NCI-H526 (cell line): ENCODE measurements around the gene SETBP1.
A peak's percentile ranks its signal among the peaks of the same experiment; 100 is the strongest.

Source experiments
- DNase-seq, 2 experiments: peaks; one replicate each; lab custom pipeline; 2025; lab: John Stamatoyannopoulos, UW

The SETBP1 gene

GRCh38 chr18:44973282-44973681 is 292.6 kb downstream of the SETBP1 start:
- DNase-seq = no peak

DNA sequence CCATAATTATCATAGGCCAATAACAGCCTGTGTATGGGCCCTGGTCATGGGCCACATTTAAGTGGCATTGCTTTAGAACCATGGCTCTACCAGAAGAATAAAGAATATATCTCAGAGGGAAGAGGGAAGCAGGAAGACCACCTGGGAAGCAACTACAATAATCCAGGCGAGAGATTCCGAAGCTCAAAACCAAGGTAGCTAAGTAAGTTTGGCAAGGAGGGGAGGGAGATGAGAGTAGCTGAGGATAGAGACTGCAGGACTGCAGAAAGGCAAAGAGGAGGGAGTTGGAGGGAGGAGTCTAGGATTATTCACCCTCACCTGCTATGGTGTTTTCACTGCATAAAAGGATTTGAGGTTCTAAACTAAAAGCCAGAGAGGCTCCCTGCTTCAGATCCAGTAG is 293.5 kb downstream of the SETBP1 start:
- DNase-seq = peak; percentile 29 to 52

GRCh38 chr18:44977856-44978255 is 297.2 kb downstream of the SETBP1 start:
- no peak for DNase-seq

DNA sequence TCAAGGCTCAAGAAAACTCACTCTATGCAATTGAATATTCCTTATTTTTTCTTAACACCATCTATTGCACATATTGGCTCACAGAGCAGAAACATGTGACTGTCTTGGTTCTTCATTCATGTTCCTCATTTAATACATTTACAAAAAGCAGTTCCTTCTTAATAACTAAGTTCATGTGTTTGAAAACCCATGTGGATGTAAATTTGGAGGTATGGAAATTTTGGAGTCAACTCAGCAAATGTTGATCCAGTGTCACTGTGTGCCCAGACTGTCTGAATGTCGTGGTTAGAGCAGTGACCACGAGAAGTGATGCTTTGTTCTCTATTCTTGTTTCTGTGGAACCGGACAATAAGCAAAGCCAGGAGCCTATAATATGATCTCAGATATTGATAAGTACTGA is 299.1 kb downstream of the SETBP1 start:
- DNase-seq = peak; percentile 7 to 34

- DNase-seq = no peak
Measured at GRCh38 chr18:44981121-44981520, 300.4 kb downstream of the SETBP1 start.

DNA sequence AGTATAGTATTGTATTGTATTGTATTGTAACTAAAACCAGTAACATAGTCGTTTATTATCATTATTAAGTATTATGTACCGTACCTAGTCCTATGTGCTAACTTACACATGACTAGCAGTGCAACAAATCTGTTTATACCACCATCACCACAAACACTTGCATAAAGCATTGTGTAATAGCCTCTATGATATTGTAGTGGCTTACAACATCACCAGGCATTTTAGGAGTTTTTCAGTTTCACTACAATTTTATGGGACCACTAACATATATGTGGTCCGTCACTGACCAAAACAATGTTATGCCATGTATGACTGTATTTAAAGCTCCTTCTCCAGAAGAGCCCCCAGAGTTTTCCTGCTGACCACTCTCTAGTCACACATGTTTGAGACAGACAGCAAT is 306.2 kb downstream of the SETBP1 start:
- no peak for DNase-seq

DNA sequence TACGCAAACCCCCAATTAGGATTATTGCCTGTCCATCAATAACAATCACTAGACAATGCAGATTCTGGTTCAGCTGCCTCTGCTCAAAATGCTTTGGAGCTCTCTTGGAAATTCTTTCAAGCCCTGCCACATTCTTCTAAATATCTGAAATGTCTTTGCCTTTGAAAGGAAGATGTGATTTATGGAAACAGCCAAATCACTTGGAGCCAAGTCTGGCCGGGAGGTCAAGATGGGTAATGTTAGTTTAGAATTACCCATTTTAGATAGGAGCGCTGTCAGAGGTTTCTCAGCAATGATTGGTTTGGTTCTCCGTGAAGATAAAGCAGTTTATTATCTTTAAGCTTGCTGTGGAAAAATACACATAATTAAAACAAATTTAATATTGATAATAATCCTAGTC is 306.7 kb downstream of the SETBP1 start:
- no peak for DNase-seq

DNA sequence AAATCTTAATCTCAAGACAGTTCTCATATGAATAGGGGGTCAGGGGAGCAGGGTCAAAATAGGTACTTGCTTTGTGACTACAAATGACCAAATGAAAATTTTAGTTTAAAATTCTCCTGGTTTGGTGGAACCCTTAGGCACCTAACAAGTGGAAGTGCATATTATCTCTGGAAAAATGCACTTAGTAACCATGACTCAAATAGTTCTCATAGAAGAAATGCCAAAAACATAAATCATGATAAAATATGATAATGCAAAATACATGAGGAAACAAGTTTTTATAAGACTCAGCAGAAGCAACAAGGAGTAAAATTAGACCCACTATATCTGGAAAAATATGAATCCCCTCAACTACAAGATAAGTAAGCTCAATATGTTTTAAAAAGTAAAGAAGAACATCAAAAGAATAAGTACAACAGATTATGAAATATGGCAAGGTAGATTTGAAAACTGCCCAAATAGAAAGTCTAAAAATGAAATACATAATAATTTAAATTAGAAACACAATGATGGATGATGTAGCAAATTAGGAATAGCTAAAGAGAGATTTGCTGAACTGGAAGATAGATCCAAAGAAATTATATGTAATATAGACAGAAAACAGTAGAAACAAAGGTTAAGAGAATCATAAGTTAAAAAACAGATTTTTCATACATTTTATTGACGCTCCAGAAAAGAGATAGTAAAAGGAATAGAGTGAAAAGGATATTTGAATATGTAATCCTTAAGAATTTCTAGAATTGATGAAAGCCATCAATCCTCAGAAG is 308.3 kb downstream of the SETBP1 start:
- no peak for DNase-seq

GRCh38 chr18:44996261-44996660 is 315.6 kb downstream of the SETBP1 start:
- DNase-seq = no peak

DNA sequence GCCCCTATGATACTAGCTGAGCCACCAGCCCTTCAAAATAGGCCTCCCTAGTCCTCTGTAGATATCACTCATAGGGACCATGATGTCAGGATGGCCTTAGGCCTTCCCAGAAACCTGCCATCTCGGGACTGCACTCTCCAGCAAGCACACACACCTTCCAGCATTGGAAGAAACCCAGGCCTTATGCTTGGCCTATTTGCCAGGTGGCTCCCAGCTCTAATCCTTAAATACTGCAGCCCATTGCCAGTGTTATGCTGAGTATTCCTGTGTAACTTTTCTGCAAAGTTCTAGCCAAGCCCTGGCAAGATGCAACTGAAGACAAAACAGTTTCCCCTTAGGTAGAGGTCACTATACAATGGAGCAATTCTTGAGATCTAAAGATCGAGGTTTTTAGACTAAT is 316.5 kb downstream of the SETBP1 start:
- DNase-seq = no peak

GRCh38 chr18:44998360-44998759 is 317.7 kb downstream of the SETBP1 start:
- DNase-seq = no peak

GRCh38 chr18:45004546-45005080 is 323.9 kb downstream of the SETBP1 start:
- no peak for DNase-seq

DNA sequence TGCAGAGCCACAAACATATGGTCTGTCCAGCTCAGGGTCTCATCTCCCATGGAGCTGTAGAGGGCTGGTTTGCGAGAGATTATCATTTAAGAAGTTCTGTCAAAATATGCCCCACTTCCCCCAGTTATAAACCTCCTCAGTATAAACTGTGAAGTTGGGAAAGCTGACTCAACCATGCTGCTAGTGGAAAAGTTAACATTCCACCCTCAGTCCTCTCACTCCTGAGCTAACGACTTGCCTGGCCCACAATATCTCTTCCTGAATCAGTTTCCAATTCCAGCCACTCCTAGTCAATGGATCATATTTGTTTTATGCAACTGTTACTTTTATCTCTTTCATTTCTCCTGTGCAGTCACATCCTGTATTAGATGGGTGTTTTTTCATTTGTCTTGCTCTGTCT is 326.2 kb downstream of the SETBP1 start:
- no peak for DNase-seq

DNA sequence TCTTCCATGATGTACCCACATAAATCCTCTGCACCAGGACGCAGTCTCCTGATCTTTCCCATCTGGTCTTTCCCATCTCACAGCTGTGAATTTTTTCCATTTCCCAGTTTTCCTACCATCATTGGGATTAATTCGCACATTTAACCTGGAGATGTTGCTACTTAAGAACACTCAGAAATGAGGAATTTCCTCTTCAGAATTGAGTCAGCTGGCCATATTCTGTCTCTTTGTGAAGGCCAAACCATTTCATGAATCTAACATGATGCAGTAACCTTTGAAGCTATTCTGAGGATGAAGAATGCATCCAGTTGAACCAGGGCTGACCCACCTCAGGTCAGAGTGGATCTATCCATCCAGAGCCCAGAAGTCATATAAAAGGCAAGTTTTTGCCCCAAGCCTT is 326.8 kb downstream of the SETBP1 start:
- DNase-seq = no peak

GRCh38 chr18:45008694-45009413 is 328.2 kb downstream of the SETBP1 start:
- peak; percentile 1 to 12 for DNase-seq

GRCh38 chr18:45009756-45010155 is 329.1 kb downstream of the SETBP1 start:
- no peak for DNase-seq

GRCh38 chr18:45012286-45012685 is 331.6 kb downstream of the SETBP1 start:
- DNase-seq = no peak

DNA sequence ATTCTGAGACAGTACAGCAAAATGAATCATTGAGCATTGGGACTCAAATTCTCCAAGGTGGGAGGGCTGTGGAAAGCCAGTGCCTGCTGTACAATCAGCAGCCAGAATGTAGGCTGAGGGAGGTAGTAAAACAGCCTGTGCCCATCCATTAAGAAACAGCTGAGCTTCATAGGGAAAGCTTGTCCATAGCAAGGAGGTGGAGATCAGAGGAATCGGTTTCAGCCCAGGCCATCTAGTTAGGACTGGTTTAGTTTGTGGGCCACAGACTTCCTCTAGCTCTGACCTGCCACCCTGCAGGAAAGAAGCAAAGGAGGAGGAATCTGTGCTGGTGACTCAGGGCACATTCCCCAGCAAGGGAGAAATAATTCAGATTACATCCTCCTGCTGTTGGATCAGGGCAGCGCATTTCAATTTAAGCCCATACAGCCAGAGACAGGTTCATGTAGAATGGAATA is 333.4 kb downstream of the SETBP1 start:
- DNase-seq = peak; percentile 63 to 66

GRCh38 chr18:45015788-45016128 is 335.1 kb downstream of the SETBP1 start:
- DNase-seq = no peak

DNA sequence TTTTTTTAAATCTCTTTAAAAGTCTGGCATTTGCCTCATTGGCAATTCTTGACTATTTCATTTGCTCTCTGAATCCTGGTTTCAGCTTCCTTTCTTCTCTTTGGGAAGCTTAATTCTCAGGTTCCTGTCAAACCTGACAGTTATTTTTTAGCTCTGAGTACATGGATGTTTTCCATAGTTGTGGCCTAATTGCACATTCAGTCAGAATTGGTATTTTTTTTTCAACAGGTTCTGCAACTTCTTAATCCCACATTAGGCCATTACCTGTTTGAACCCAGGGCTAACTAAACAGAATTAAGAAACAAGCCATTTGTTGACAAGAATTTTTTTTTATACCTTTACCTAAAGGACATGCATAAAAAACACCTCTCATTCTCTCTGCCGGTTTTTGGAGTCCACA is 338.8 kb downstream of the SETBP1 start:
- DNase-seq = no peak

- no peak for DNase-seq
Measured at GRCh38 chr18:45023519-45023918, 342.8 kb downstream of the SETBP1 start.

- no peak for DNase-seq
Measured at GRCh38 chr18:45024357-45025088, 343.8 kb downstream of the SETBP1 start.

DNA sequence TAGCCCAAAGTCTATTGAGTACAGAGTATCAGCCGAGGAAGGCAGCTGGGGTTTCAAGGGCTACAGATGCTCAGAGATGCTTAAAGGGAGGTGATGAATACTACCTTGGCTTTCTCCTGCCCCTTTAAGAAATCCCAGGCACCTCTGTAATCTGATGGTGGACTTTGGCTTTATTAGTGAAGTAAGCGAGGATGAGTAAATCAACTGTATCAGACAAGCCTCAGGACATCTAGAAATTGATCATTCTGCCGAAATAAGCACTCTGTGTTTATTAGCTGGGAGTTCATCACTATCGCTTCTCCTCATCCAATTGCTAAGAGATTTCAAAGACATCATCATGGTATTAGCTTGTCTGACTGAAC is 344.4 kb downstream of the SETBP1 start:
- no peak for DNase-seq
